CD14-positive monocyte (primary cell): ENCODE measurements around the gene ZNF280D. TPM values are rescaled to one million over a fixed set of nuclear protein-coding genes. Genes with fewer than 3 reads are reported as not detected.
"Not testable (repeated sequence)": the region's sequence is repeated elsewhere in the genome, so short reads cannot be mapped to it uniquely, and the experiment has no call there.

Experiments
- DNase-seq, 3 donors: peaks; one replicate each; pipeline ENCODE4 v3.0.0-alpha.2; 2011 to 2022
- H2AFZ ChIP-seq: 2 replicates; pipeline ENCODE4 v1.6.0; 2012; ENCODE audit warnings: mild to moderate bottlenecking, low read depth, low read length, inconsistent platforms; ENCODE audit not compliant: insufficient read depth, poor library complexity, severe bottlenecking
- H3K27ac ChIP-seq, 2 donors: 1 replicate in 1 of 2; 2 replicates in 1 of 2; pipeline ENCODE4 v1.5.1; 2012 to 2013; ENCODE audit warnings: low read length in 2 of 2, control low read depth in 1 of 2, inconsistent platforms in 1 of 2, low read depth in 1 of 2, mild to moderate bottlenecking in 1 of 2
- H3K27me3 ChIP-seq, 2 donors: one replicate each; pipeline versions ENCODE4 v1.6.0 to v1.6.1; 2011 to 2013; ENCODE audit warnings: low read length in 2 of 2; ENCODE audit not compliant: control insufficient read depth in 2 of 2, insufficient read depth in 2 of 2
- H3K36me3 ChIP-seq, 2 donors: replicated peaks in 1 of 2; 1 replicate in 1 of 2; 2 replicates in 1 of 2; pipeline versions ENCODE4 v1.5.1 to v1.6.1; 2012 to 2013; ENCODE audit warnings: low read length in 2 of 2, control low read depth in 1 of 2, inconsistent platforms in 1 of 2, mild to moderate bottlenecking in 1 of 2; ENCODE audit not compliant: insufficient read depth in 2 of 2, control insufficient read depth in 1 of 2
- H3K4me1 ChIP-seq, 2 donors: 1 replicate in 1 of 2; 2 replicates in 1 of 2; pipeline versions ENCODE4 v1.5.1 to v1.6.1; 2012 to 2013; ENCODE audit warnings: low read length in 2 of 2, control low read depth in 1 of 2, inconsistent platforms in 1 of 2, mild to moderate bottlenecking in 1 of 2, moderate library complexity in 1 of 2; ENCODE audit not compliant: insufficient read depth in 2 of 2, control insufficient read depth in 1 of 2
- H3K4me2 ChIP-seq: replicated peaks from 2 replicates; pipeline ENCODE3; 2012; ENCODE audit warnings: low read length, moderate library complexity, mild to moderate bottlenecking; ENCODE audit not compliant: poor library complexity, severe bottlenecking; ENCODE audit errors: extremely low read depth
- H3K4me3 ChIP-seq, 3 experiments: fragments of 200-600 bp in 1 of 3; sonication (generic) in 1 of 3; replicated peaks in 1 of 3; 1 replicate in 2 of 3; 2 replicates in 1 of 3; pipeline ENCODE4 v1.5.1; 2011 to 2013; ENCODE audit warnings: low read length in 3 of 3, mild to moderate bottlenecking in 3 of 3, control low read depth in 2 of 3, low read depth in 2 of 3, inconsistent platforms in 1 of 3, moderate library complexity in 1 of 3
- H3K79me2 ChIP-seq: 2 replicates; pipeline ENCODE4 v1.6.0; 2012; ENCODE audit warnings: mild to moderate bottlenecking, control low read depth, inconsistent platforms, low read length, moderate library complexity; ENCODE audit not compliant: insufficient read depth
- H3K9ac ChIP-seq: 2 replicates; pipeline ENCODE4 v1.6.0; 2017; ENCODE audit warnings: low read length, mild to moderate bottlenecking; ENCODE audit not compliant: insufficient read depth, poor library complexity, severe bottlenecking
- H3K9me3 ChIP-seq, 2 donors: replicated peaks in 1 of 2; 1 replicate in 1 of 2; 2 replicates in 1 of 2; pipeline versions ENCODE4 v1.5.1 to v1.6.1; 2012 to 2013; ENCODE audit warnings: low read length in 2 of 2, control low read depth in 1 of 2; ENCODE audit not compliant: control insufficient read depth in 1 of 2, insufficient read depth in 1 of 2
- H4K20me1 ChIP-seq: 2 replicates; pipeline ENCODE4 v1.6.0; 2012; ENCODE audit warnings: mild to moderate bottlenecking, low read length, control low read depth, moderate library complexity; ENCODE audit not compliant: insufficient read depth
- H3K27ac Mint-ChIP-seq, 7 donors: one replicate each; pipeline ENCODE4 v1.8.0; 2020; ENCODE audit warnings: mild to moderate bottlenecking in 7 of 7, mixed read lengths in 7 of 7, moderate library complexity in 6 of 7, inconsistent platforms in 2 of 7
- H3K27me3 Mint-ChIP-seq, 3 donors: one replicate each; pipeline ENCODE4 v1.8.0; 2021 to 2022; ENCODE audit warnings: low read depth in 3 of 3, mild to moderate bottlenecking in 3 of 3, mixed read lengths in 3 of 3, moderate library complexity in 3 of 3, inconsistent platforms in 1 of 3
- H3K36me3 Mint-ChIP-seq, 2 donors: one replicate each; pipeline ENCODE4 v1.8.0; 2020; ENCODE audit warnings: mixed read lengths in 2 of 2, inconsistent platforms in 1 of 2, mild to moderate bottlenecking in 1 of 2
- H3K4me1 Mint-ChIP-seq: one replicate; pipeline ENCODE4 v1.8.0; 2020; ENCODE audit warnings: mild to moderate bottlenecking, mixed read lengths
- H3K4me3 Mint-ChIP-seq, 2 donors: one replicate each; pipeline ENCODE4 v1.8.0; 2020; ENCODE audit warnings: mild to moderate bottlenecking in 2 of 2, mixed read lengths in 2 of 2, moderate library complexity in 1 of 2
- H3K9me3 Mint-ChIP-seq, 7 donors: one replicate each; pipeline ENCODE4 v1.8.0; 2020 to 2022; ENCODE audit warnings: mixed read lengths in 7 of 7, mild to moderate bottlenecking in 6 of 7, moderate library complexity in 6 of 7, inconsistent platforms in 2 of 7
- WGBS: methylation state at CpG from one replicate; pipeline ENCODE4 v1.1.5; 2013; ENCODE audit warnings: missing lambda C conversion rate; ENCODE audit not compliant: insufficient coverage; 5-methylcytosine and 5-hydroxymethylcytosine counted together
- intact Hi-C, 2 donors: fragments of 100-400 bp; cut with micrococcal nuclease; formaldehyde crosslinking; loops; one replicate each; pipeline versions ENCODE4 v1.15.0 to v1.15.1; 2023
- polyA plus RNA-seq, 3 donors: library from polyadenylated mRNA; depleted of rRNA in 1 of 3; unstranded in 2 of 3; stranded (reverse) in 1 of 3; fragments of 300-500 nt in 2 of 3; fragments of >200 nt in 1 of 3; fragmentation: Illumina TruSeq in 2 of 3; gene quantifications; 1 replicate in 2 of 3; 2 replicates in 1 of 3; pipeline ENCODE4 v1.2.3, GENCODE V29; 2012 to 2021
- TF ChIP-seq, protein P1 (sequence below): fragments of 200-600 bp; IDR thresholded peaks from one replicate; pipeline ENCODE4 v1.8.0; 2022; ENCODE audit warnings: antibody characterized with exemption, mild to moderate bottlenecking

ZNF280D gene
- polyA plus RNA-seq, 3 donors: 5.1 to 14.2 (median 8.0) TPM

DNA sequence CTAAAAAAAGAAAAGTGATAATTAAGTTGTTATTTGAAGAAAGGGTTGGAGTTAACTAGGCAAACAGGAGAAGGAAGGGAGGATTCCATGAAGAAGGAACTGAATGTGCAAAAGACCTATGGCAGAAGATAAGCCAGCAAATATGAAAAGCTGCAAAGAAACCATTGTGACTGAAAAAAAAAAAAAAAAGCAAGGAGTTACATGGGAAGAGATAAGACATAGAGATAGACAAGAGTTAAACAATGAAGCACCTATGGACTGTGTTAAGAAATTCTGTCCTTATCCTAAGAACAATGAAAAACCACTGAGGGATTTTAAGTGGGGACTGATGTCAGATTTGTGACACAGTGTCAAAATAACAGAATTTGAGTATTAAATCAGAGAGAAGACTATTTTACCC lies 17.0 kb downstream of the ZNF280D start:
- peak overlapping the region in 1 of 7 donors; percentile 45 for H3K27ac Mint-ChIP-seq
- H4K20me1 ChIP-seq: peaks cover 78% of the 10 kb centered on the region
- TF ChIP-seq, protein P1, sequence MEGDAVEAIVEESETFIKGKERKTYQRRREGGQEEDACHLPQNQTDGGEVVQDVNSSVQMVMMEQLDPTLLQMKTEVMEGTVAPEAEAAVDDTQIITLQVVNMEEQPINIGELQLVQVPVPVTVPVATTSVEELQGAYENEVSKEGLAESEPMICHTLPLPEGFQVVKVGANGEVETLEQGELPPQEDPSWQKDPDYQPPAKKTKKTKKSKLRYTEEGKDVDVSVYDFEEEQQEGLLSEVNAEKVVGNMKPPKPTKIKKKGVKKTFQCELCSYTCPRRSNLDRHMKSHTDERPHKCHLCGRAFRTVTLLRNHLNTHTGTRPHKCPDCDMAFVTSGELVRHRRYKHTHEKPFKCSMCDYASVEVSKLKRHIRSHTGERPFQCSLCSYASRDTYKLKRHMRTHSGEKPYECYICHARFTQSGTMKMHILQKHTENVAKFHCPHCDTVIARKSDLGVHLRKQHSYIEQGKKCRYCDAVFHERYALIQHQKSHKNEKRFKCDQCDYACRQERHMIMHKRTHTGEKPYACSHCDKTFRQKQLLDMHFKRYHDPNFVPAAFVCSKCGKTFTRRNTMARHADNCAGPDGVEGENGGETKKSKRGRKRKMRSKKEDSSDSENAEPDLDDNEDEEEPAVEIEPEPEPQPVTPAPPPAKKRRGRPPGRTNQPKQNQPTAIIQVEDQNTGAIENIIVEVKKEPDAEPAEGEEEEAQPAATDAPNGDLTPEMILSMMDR: no peak
- H3K79me2 ChIP-seq: peaks cover 89% of the 10 kb centered on the region
- DNase-seq: no peak
- no peak overlapping the region for H2AFZ ChIP-seq
- no peaks in the 10 kb centered on the region for H3K27me3 Mint-ChIP-seq
- H3K4me3 ChIP-seq: no peak overlapping the region
- intact Hi-C loops: no loop called here
- H3K36me3 Mint-ChIP-seq: peaks cover 0 to 3% of the 10 kb centered on the region in 2 donors
- peaks cover 0 to 6% of the 10 kb centered on the region in 2 donors for H3K4me1 ChIP-seq
- H3K4me2 ChIP-seq: no peak overlapping the region
- H3K4me1 Mint-ChIP-seq: peaks cover 24% of the 10 kb centered on the region
- H3K9me3 ChIP-seq: no peaks in the 10 kb centered on the region
- no peaks in the 10 kb centered on the region for H3K36me3 ChIP-seq
- no peaks in the 10 kb centered on the region for H3K27me3 ChIP-seq
- no peak overlapping the region for H3K4me3 Mint-ChIP-seq
- no peaks in the 10 kb centered on the region for H3K9me3 Mint-ChIP-seq
- no peak overlapping the region for H3K27ac ChIP-seq
- no peak overlapping the region for H3K9ac ChIP-seq

DNA sequence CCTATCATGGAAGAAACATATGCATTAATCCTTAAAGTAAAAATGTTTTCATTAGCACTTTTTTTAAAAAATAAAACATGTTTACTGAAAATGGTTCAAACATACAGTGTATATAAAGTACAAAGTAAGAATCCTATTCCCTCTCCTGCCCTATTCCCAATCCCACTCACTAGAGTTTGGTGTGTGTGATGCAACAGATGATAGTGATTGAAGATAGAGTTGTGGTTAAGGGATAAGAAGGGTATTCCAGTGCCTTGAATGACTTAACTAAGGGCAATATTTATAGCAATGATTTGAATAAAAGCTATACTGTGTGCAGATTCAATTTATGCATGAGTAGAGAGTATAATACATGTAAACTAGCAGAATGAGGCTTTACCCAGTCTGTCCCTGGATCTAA lies 18.1 kb downstream of the ZNF280D start:
- H3K4me3 ChIP-seq: no peak overlapping the region
- H3K4me1 ChIP-seq: peaks cover 0 to 6% of the 10 kb centered on the region in 2 donors
- Mint-ChIP-seq H3K27me3 (no peaks in the 10 kb centered on the region), H3K27ac (no peak overlapping the region), H3K9me3 (peaks cover 0 to under 1% (median 0%) of the 10 kb centered on the region in 7 donors), H3K36me3 (peaks cover 0 to 4% of the 10 kb centered on the region in 2 donors), H3K4me3 (no peak overlapping the region), H3K4me1 (peaks cover 19% of the 10 kb centered on the region)
- peaks cover 73% of the 10 kb centered on the region for H4K20me1 ChIP-seq
- no peak overlapping the region for H3K4me2 ChIP-seq
- no peaks in the 10 kb centered on the region for H3K27me3 ChIP-seq
- TF ChIP-seq, protein P1: no peak
- H3K9me3 ChIP-seq: peaks cover 0 to under 1% of the 10 kb centered on the region in 2 donors
- DNase-seq: no peak
- no peak overlapping the region for H2AFZ ChIP-seq
- H3K9ac ChIP-seq: no peak overlapping the region
- intact Hi-C loops: no loop called here
- H3K27ac ChIP-seq: no peak overlapping the region
- H3K36me3 ChIP-seq: no peaks in the 10 kb centered on the region
- peaks cover 87% of the 10 kb centered on the region for H3K79me2 ChIP-seq

DNA sequence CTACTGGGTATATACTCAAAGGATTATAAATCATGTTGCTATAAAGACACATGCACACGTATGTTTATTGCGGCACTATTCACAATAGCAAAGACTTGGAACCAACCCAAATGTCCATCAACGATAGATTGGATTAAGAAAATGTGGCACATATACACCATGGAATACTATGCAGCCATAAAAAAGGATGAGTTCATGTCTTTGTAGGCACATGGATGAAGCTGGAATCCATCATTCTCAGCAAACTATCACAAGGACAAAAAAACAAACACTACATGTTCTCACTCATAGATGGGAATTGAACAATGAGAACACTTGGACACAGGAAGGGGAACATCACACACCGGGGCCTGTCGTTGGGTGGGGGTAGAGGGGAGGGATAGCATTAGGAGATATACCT lies 23.8 kb downstream of the ZNF280D start:
- H3K9me3 Mint-ChIP-seq, H2AFZ ChIP-seq, H3K9ac ChIP-seq, H3K27me3 ChIP-seq, H3K4me3 ChIP-seq, H3K27ac ChIP-seq, H3K4me3 Mint-ChIP-seq, intact Hi-C loops, H3K27me3 Mint-ChIP-seq, H3K4me2 ChIP-seq, H3K27ac Mint-ChIP-seq, H3K4me1 Mint-ChIP-seq, DNase-seq, H3K9me3 ChIP-seq, H3K4me1 ChIP-seq: not testable (repeated sequence)
- peaks cover 15 to 18% of the 10 kb centered on the region in 2 donors for H3K36me3 Mint-ChIP-seq
- no CpG with 5 or more reads among the region's 5 CpGs for WGBS
- Histone ChIP-seq H4K20me1 (peaks cover 38% of the 10 kb centered on the region), H3K79me2 (peaks cover 51% of the 10 kb centered on the region), H3K36me3 (peaks cover 8 to 20% of the 10 kb centered on the region in 2 donors)
